ENCODE measurements around the gene MACC1. TPM values are rescaled to one million over a fixed set of nuclear protein-coding genes. Genes with fewer than 3 reads are reported as not detected.
"Not testable (repeated sequence)": the region's sequence is repeated elsewhere in the genome, so short reads cannot be mapped to it uniquely, and the experiment has no call there.

MACC1 gene
- polyA plus RNA-seq, 1 donor (not counting 4 experiments of a cell fraction or from before 2014, with no cell fraction given) = 16.4 TPM

DNA sequence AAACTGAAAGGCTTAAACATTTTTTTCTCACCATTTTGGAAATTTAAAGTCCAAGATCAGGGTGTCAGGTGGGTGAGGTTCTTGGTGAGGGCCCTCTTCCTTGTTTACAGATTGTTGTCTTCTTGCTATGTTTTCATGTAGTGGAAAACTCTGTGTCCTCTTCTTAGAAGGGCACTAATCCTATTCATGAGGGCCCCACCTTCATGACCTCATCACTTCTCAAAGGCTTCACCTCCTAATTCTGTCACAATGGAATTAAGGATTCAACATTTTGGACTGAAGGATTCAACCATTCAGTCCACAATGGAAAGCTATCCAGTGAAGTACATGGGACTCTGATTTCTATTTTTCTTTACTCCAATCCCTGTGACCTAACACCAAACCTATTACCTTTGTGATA, 27.3 kb downstream of the MACC1 start:
- H3K4me2 ChIP-seq (ENCODE audit: control insufficient read depth, extremely low read depth, insufficient read depth, low read depth, low read length) = no peak overlapping the region
- H3K9ac ChIP-seq (ENCODE audit: control insufficient read depth, extremely low read depth, insufficient read depth, low read length) = no peak overlapping the region
- dilution Hi-C loops (cut with MboI; ENCODE audit: extremely low pct_ligation_motif_present, low sequenced_read_pairs) = no loop called here
- no peaks in the 10 kb centered on the region for H3K27me3 ChIP-seq (ENCODE audit: control insufficient read depth, extremely low read depth, insufficient read depth, low read length)
- H3K4me3 ChIP-seq (ENCODE audit: control insufficient read depth in 2 of 3, extremely low read depth in 1 of 3, insufficient read depth in 2 of 3, low read depth in 1 of 3, low read length in 3 of 3) = no peak overlapping the region
- no peaks in the 10 kb centered on the region for H3K9me1 ChIP-seq (ENCODE audit: control insufficient read depth, extremely low read depth, insufficient read depth, low read length)
- peaks cover 7% of the 10 kb centered on the region for H3K9me3 ChIP-seq (ENCODE audit: control insufficient read depth, low read depth, low read length)
- peaks cover 59% of the 10 kb centered on the region for H3K79me2 ChIP-seq (ENCODE audit: control insufficient read depth, insufficient read depth, low read length)
- TF ChIP-seq, protein P1, sequence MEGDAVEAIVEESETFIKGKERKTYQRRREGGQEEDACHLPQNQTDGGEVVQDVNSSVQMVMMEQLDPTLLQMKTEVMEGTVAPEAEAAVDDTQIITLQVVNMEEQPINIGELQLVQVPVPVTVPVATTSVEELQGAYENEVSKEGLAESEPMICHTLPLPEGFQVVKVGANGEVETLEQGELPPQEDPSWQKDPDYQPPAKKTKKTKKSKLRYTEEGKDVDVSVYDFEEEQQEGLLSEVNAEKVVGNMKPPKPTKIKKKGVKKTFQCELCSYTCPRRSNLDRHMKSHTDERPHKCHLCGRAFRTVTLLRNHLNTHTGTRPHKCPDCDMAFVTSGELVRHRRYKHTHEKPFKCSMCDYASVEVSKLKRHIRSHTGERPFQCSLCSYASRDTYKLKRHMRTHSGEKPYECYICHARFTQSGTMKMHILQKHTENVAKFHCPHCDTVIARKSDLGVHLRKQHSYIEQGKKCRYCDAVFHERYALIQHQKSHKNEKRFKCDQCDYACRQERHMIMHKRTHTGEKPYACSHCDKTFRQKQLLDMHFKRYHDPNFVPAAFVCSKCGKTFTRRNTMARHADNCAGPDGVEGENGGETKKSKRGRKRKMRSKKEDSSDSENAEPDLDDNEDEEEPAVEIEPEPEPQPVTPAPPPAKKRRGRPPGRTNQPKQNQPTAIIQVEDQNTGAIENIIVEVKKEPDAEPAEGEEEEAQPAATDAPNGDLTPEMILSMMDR (optimal IDR thresholded peaks at IDR 0.05 in 1 of 3, IDR thresholded peaks at IDR 0.05 in 1 of 3, conservative IDR thresholded peaks at IDR 0.05 in 1 of 3; ENCODE audit: extremely low read depth in 1 of 3, insufficient read depth in 2 of 3, low read length in 3 of 3) = no peak
- no peak for TF ChIP-seq EZH2 (IDR thresholded peaks at IDR 0.05; ENCODE audit: low read length)
- H2AFZ ChIP-seq (ENCODE audit: control insufficient read depth, low read length) = no peak overlapping the region
- no peak for DNase-seq (ENCODE audit: low read depth, low spot score)
- H3K36me3 ChIP-seq (ENCODE audit: control insufficient read depth in 2 of 2, extremely low read depth in 1 of 2, insufficient read depth in 2 of 2, low read length in 2 of 2) = peaks cover 5 to 9% of the 10 kb centered on the region in 2 experiments
- FAIRE-seq = no peak
- no peak overlapping the region for H3K27ac ChIP-seq (ENCODE audit: control insufficient read depth, insufficient read depth, low read length)
- H4K20me1 ChIP-seq (ENCODE audit: control insufficient read depth, extremely low read depth, insufficient read depth, low read length) = no peaks in the 10 kb centered on the region
- no peaks in the 10 kb centered on the region for H3K4me1 ChIP-seq (ENCODE audit: control insufficient read depth, extremely low read depth, insufficient read depth, low read length)

DNA sequence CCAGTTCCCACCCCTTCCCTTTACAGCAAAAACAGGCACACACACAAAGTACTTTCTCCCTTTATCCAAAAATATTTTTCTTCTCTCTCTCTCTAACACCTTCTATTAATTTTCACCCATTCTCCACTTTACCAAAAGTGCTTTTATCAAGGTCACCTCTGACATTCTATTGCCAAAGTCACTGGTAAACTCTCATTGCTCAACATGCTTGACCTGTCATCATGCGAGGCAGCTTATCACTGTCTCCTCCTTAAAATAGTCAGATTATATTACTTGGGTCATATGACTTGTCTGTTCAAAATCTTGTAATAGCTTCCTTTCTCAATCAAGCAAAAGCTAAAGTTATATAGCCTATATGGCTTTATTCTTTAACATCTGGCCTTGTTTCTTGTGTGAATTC, 28.6 kb downstream of the MACC1 start:
- no peak overlapping the region for H3K4me3 ChIP-seq (ENCODE audit: control insufficient read depth in 2 of 3, extremely low read depth in 1 of 3, insufficient read depth in 2 of 3, low read depth in 1 of 3, low read length in 3 of 3)
- no peak for DNase-seq (ENCODE audit: low read depth, low spot score)
- FAIRE-seq = no peak
- H3K27ac ChIP-seq (ENCODE audit: control insufficient read depth, insufficient read depth, low read length) = no peak overlapping the region
- peaks cover 54% of the 10 kb centered on the region for H3K79me2 ChIP-seq (ENCODE audit: control insufficient read depth, insufficient read depth, low read length)
- dilution Hi-C loops (cut with MboI; ENCODE audit: extremely low pct_ligation_motif_present, low sequenced_read_pairs) = no loop called here
- H2AFZ ChIP-seq (ENCODE audit: control insufficient read depth, low read length) = no peak overlapping the region
- H3K4me2 ChIP-seq (ENCODE audit: control insufficient read depth, extremely low read depth, insufficient read depth, low read depth, low read length) = no peak overlapping the region
- H3K9me1 ChIP-seq (ENCODE audit: control insufficient read depth, extremely low read depth, insufficient read depth, low read length) = no peaks in the 10 kb centered on the region
- no peaks in the 10 kb centered on the region for H3K4me1 ChIP-seq (ENCODE audit: control insufficient read depth, extremely low read depth, insufficient read depth, low read length)
- no peaks in the 10 kb centered on the region for H3K27me3 ChIP-seq (ENCODE audit: control insufficient read depth, extremely low read depth, insufficient read depth, low read length)
- H3K36me3 ChIP-seq (ENCODE audit: control insufficient read depth in 2 of 2, extremely low read depth in 1 of 2, insufficient read depth in 2 of 2, low read length in 2 of 2) = peaks cover 5 to 9% of the 10 kb centered on the region in 2 experiments
- peaks cover 7% of the 10 kb centered on the region for H3K9me3 ChIP-seq (ENCODE audit: control insufficient read depth, low read depth, low read length)
- no peaks in the 10 kb centered on the region for H4K20me1 ChIP-seq (ENCODE audit: control insufficient read depth, extremely low read depth, insufficient read depth, low read length)
- H3K9ac ChIP-seq (ENCODE audit: control insufficient read depth, extremely low read depth, insufficient read depth, low read length) = no peak overlapping the region
- no peak for TF ChIP-seq EZH2 (IDR thresholded peaks at IDR 0.05; ENCODE audit: low read length)
- TF ChIP-seq, protein P1 (optimal IDR thresholded peaks at IDR 0.05 in 1 of 3, IDR thresholded peaks at IDR 0.05 in 1 of 3, conservative IDR thresholded peaks at IDR 0.05 in 1 of 3; ENCODE audit: extremely low read depth in 1 of 3, insufficient read depth in 2 of 3, low read length in 3 of 3) = no peak

DNA sequence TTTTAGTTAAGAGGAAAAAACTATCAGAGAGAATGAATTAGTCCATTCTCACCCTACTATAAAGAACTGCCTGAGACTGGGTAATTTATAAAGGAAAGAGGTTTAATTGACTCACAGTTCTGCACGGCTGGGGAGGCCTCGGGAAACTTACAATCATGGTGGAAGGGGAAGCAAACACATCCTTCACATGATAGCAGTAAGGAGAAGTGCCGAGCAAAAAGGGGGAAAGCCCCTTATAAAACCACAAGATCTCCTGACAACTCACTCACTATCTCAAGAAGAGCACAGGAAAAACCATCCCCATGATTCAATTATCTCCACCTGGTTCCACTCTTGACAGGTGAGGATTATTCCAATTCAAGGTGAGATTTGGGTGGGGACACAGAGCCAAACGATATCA, 29.3 kb downstream of the MACC1 start:
- H3K27me3 ChIP-seq (ENCODE audit: control insufficient read depth, extremely low read depth, insufficient read depth, low read length); DNase-seq (ENCODE audit: low read depth, low spot score); H3K9me3 ChIP-seq (ENCODE audit: control insufficient read depth, low read depth, low read length); H3K4me3 ChIP-seq (ENCODE audit: control insufficient read depth in 2 of 3, extremely low read depth in 1 of 3, insufficient read depth in 2 of 3, low read depth in 1 of 3, low read length in 3 of 3); H3K27ac ChIP-seq (ENCODE audit: control insufficient read depth, insufficient read depth, low read length); H3K9ac ChIP-seq (ENCODE audit: control insufficient read depth, extremely low read depth, insufficient read depth, low read length); dilution Hi-C loops (cut with MboI; ENCODE audit: extremely low pct_ligation_motif_present, low sequenced_read_pairs); FAIRE-seq; H2AFZ ChIP-seq (ENCODE audit: control insufficient read depth, low read length); H4K20me1 ChIP-seq (ENCODE audit: control insufficient read depth, extremely low read depth, insufficient read depth, low read length); H3K4me1 ChIP-seq (ENCODE audit: control insufficient read depth, extremely low read depth, insufficient read depth, low read length); H3K9me1 ChIP-seq (ENCODE audit: control insufficient read depth, extremely low read depth, insufficient read depth, low read length); H3K4me2 ChIP-seq (ENCODE audit: control insufficient read depth, extremely low read depth, insufficient read depth, low read depth, low read length): not testable (repeated sequence)
- Histone ChIP-seq H3K79me2 (ENCODE audit: control insufficient read depth, insufficient read depth, low read length) (peaks cover 51% of the 10 kb centered on the region), H3K36me3 (ENCODE audit: control insufficient read depth in 2 of 2, extremely low read depth in 1 of 2, insufficient read depth in 2 of 2, low read length in 2 of 2) (peaks cover 5 to 11% of the 10 kb centered on the region in 2 experiments)

Data from keratinocyte (primary cell).